GM12878 (cell line): ENCODE measurements around the gene NLGN3. TPM values are rescaled to one million over a fixed set of nuclear protein-coding genes. Genes with fewer than 3 reads are reported as not detected.

Source experiments
- ATAC-seq: fragments of 200-7000 bp; cut with Tn5 transposase; 3 replicates; pipeline ENCODE4 v1.9.1; 2020; ENCODE audit warnings: mild to moderate bottlenecking, moderate library complexity
- BruUV-seq: library from RNA; stranded (reverse); fragments of 400-500 nt; replicated peaks from 2 replicates; lab custom pipeline; 2021; lab: Mats Ljungman, UMichigan
- CTCF ChIA-PET: fragments of 300-600 bp; sonication (Branson Sonifier 250); formaldehyde crosslinking; extraction: SDS; loops from one replicate; lab custom pipeline; 2021; ENCODE audit warnings: inconsistent platforms; lab: Yijun Ruan, JAX
- POLR2A ChIA-PET: fragments of 350-600 bp; formaldehyde crosslinking; extraction: SDS; loops from one replicate; lab custom pipeline; 2021; ENCODE audit warnings: inconsistent platforms; lab: Charles Lee
- RAD21 ChIA-PET: fragments of 300-600 bp; sonication (Branson Sonifier 250); formaldehyde crosslinking; loops from one replicate; lab custom pipeline; 2023; ENCODE audit warnings: antibody characterized with exemption; ENCODE audit not compliant: unreplicated experiment; lab: Charles Lee
- SMC1A ChIA-PET: fragments of 300-600 bp; sonication (Branson Sonifier 250); formaldehyde crosslinking; loops from one replicate; lab custom pipeline; 2023; ENCODE audit not compliant: unreplicated experiment, uncharacterized antibody; lab: Charles Lee
- DNase-seq: peaks from one replicate; pipeline ENCODE4 v3.0.0-alpha.2; 2011; ENCODE audit warnings: low read depth, low spot score
- FAIRE-seq: peaks from 3 replicates; lab custom pipeline; 2011; peaks lifted over from hg19 to GRCh38; lab: Jason Lieb, UNC
- H2AFZ ChIP-seq: 2 replicates; pipeline ENCODE4 v1.6.0; 2011; ENCODE audit warnings: low read depth, low read length, control low read depth; ENCODE audit not compliant: control insufficient read depth
- H3K27ac ChIP-seq: 2 replicates; pipeline ENCODE4 v1.5.1; 2011; ENCODE audit warnings: control low read depth; ENCODE audit not compliant: control insufficient read depth, insufficient read depth
- H3K27me3 ChIP-seq, 2 experiments: replicated peaks in 1 of 2; 2 replicates each; pipeline versions ENCODE4 v1.6.0 to v1.6.1; 2011; ENCODE audit warnings: low read length in 1 of 2; ENCODE audit not compliant: control insufficient read depth in 2 of 2, insufficient read depth in 2 of 2
- H3K36me3 ChIP-seq, 2 experiments: 2 replicates each; pipeline ENCODE4 v1.5.1; 2011; ENCODE audit warnings: low read length in 1 of 2; ENCODE audit not compliant: control insufficient read depth in 2 of 2, insufficient read depth in 2 of 2
- H3K4me1 ChIP-seq: 2 replicates; pipeline ENCODE4 v1.6.1; 2011; ENCODE audit warnings: mild to moderate bottlenecking, low read length, moderate library complexity, mixed read lengths; ENCODE audit not compliant: control insufficient read depth, insufficient read depth
- H3K4me2 ChIP-seq: 2 replicates; pipeline ENCODE4 v1.6.0; 2011; ENCODE audit warnings: control low read depth; ENCODE audit not compliant: control insufficient read depth, insufficient read depth
- H3K4me3 ChIP-seq: fragments of 200-600 bp; sonication (generic); 2 replicates; pipeline ENCODE4 v1.5.1; 2016
- H3K79me2 ChIP-seq: 2 replicates; pipeline ENCODE4 v1.6.0; 2011; ENCODE audit warnings: low read length; ENCODE audit not compliant: control insufficient read depth, insufficient read depth
- H3K9ac ChIP-seq: 2 replicates; pipeline ENCODE4 v1.8.0; 2011; ENCODE audit warnings: low read length, control low read depth, mixed read lengths; ENCODE audit not compliant: control insufficient read depth, insufficient read depth
- H3K9me3 ChIP-seq: replicated peaks from 3 replicates; pipeline ENCODE4 v1.5.1; 2011; ENCODE audit warnings: mild to moderate bottlenecking, low read length; ENCODE audit not compliant: control insufficient read depth, insufficient read depth
- H4K20me1 ChIP-seq: 2 replicates; pipeline ENCODE4 v1.6.0; 2011; ENCODE audit not compliant: control insufficient read depth, insufficient read depth
- DPF2 ChIP-seq: fragments of 450-650 bp; IDR thresholded peaks from 2 replicates; pipeline ENCODE4 v1.6.1; 2017; ENCODE audit warnings: mild to moderate bottlenecking
- MAX ChIP-seq: IDR thresholded peaks from 2 replicates; pipeline ENCODE4 v1.6.1; 2012; ENCODE audit warnings: low read depth, low read length, improper control_type of control experiment
- MEF2B ChIP-seq: fragments of 450-650 bp; IDR thresholded peaks from 2 replicates; pipeline ENCODE4 v1.6.1; 2018; ENCODE audit warnings: mild to moderate bottlenecking, moderate library complexity; ENCODE audit not compliant: partially characterized antibody, poor library complexity, severe bottlenecking
- SMAD5 ChIP-seq: IDR thresholded peaks from 2 replicates; pipeline ENCODE4 v1.6.1; 2016; ENCODE audit warnings: antibody characterized with exemption, low read depth
- TCF3 ChIP-seq: IDR thresholded peaks from 2 replicates; pipeline ENCODE4 v1.6.1; 2012; ENCODE audit warnings: low read depth, mild to moderate bottlenecking, low read length, borderline replicate concordance; ENCODE audit not compliant: insufficient read depth
- YBX1 ChIP-seq: fragments of 450-650 bp; IDR thresholded peaks from 2 replicates; pipeline ENCODE4 v1.6.1; 2016; ENCODE audit warnings: antibody characterized with exemption
- ZBED1 ChIP-seq: IDR thresholded peaks from 2 replicates; pipeline ENCODE4 v1.6.1; 2016; ENCODE audit warnings: borderline replicate concordance
- ZNF384 ChIP-seq: IDR thresholded peaks from 2 replicates; pipeline ENCODE4 v1.6.1; 2012; ENCODE audit warnings: low read depth, mild to moderate bottlenecking, low read length, improper control_type of control experiment, borderline replicate concordance
- ZNF687 ChIP-seq: fragments of 450-650 bp; IDR thresholded peaks from 2 replicates; pipeline ENCODE4 v1.6.1; 2017; ENCODE audit warnings: mild to moderate bottlenecking, moderate library complexity
- WGBS: methylation state at CpG from one replicate; pipeline ENCODE4 v1.1.6; 2016; ENCODE audit warnings: low lambda C conversion rate; ENCODE audit not compliant: insufficient replicate concordance, insufficient coverage; ENCODE audit errors: missing lambda C conversion rate; 5-methylcytosine and 5-hydroxymethylcytosine counted together
- in situ Hi-C: fragments of 300-500 bp; cut with MboI; formaldehyde crosslinking; loops from 9 replicates; pipeline ENCODE4 v1.14.3; 2018; ENCODE audit warnings: mixed read lengths
- intact Hi-C: fragments of 100-400 bp; cut with micrococcal nuclease; formaldehyde crosslinking; loops from one replicate; pipeline ENCODE4 v1.14.2; 2022; ENCODE audit not compliant: unreplicated experiment
- polyA plus RNA-seq, 11 experiments: library from polyadenylated mRNA; depleted of rRNA in 4 of 11; unstranded in 6 of 11; stranded (reverse) in 5 of 11; fragments of >200 nt; fragmentation: Nextera tagmentation in 4 of 11; fragmentation: Illumina TruSeq in 1 of 11; extraction: Ambion mirVana in 4 of 11; extraction: Trizol in 1 of 11; gene quantifications; 1 replicate in 1 of 11; 2 replicates in 10 of 11; pipeline versions ENCODE4 v1.2.1 to v1.2.3, GENCODE V29; 2011 to 2016; ENCODE audit warnings: inconsistent platforms in 2 of 11, missing spikeins in 2 of 11, low read depth in 1 of 11
- total RNA-seq, 4 experiments: library from RNA; depleted of rRNA in 3 of 4; stranded (reverse); fragments of >200 nt in 3 of 4; fragmentation: Illumina TruSeq in 1 of 4; extraction: Trizol in 1 of 4; gene quantifications; 2 replicates each; pipeline versions ENCODE4 v1.2.1 to v1.2.3, GENCODE V29; 2013 to 2021
- TF ChIP-seq, protein P1 (sequence below): fragments of 450-650 bp; IDR thresholded peaks from 2 replicates; pipeline ENCODE4 v1.6.1; 2018; ENCODE audit warnings: mild to moderate bottlenecking, low read depth, moderate library complexity; ENCODE audit not compliant: partially characterized antibody
- TF ChIP-seq, protein P2 (sequence below): fragments of 450-650 bp; IDR thresholded peaks from 2 replicates; pipeline ENCODE4 v1.6.1; 2017; ENCODE audit warnings: mild to moderate bottlenecking

The NLGN3 gene
- total and polyA plus RNA-seq, 10 of the 15 experiments (the other 5 are each of a cell fraction or from before 2014, with no cell fraction given): 0.07 to 0.73 (median 0.28) TPM

DNA sequence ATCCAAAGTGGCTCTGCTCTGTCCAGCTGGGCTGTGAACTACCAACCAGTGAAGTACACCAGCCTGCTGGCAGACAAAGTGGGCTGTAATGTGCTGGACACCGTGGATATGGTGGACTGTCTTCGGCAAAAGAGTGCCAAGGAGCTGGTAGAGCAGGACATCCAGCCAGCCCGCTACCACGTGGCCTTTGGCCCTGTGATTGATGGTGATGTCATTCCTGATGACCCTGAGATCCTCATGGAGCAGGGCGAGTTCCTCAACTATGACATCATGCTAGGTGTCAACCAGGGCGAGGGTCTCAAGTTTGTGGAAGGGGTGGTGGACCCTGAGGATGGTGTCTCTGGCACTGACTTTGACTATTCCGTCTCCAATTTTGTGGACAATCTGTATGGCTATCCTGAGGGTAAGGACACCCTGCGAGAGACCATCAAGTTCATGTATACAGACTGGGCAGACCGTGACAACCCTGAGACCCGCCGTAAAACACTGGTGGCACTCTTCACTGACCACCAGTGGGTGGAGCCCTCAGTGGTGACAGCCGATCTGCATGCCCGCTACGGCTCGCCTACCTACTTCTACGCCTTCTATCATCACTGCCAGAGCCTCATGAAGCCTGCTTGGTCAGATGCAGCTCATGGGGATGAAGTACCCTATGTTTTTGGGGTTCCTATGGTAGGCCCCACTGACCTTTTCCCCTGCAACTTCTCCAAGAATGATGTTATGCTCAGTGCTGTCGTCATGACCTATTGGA lies 22.6 kb downstream of the NLGN3 start (continued):
- TF ChIP-seq ZNF687: no peak

DNA sequence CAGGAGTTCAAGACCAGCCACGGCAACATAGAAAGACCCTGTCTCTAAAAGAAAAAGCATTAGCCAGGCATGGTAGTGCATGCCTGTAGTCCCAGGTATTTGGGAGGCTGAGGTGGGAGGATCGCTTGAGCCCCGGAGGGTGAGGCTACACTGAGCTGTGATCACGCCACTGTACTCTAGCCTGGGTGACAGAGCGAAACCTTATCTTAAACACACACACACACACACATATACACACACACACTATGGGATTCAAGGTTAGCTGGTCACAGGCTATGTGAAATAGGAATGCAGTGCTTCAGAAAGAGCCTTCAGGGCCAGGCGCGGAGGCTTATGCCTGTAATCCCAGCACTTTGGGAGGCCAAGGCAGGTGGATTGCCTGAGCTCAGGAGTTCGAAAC lies 23.5 kb downstream of the NLGN3 start:
- Histone ChIP-seq H3K9ac (no peak overlapping the region), H3K4me2 (no peak overlapping the region), H3K9me3 (no peaks in the 10 kb centered on the region), H3K36me3 (no peaks in the 10 kb centered on the region; a peak in 2 of 4 replicates), H3K79me2 (no peaks in the 10 kb centered on the region), H2AFZ (no peak overlapping the region), H3K27ac (no peak overlapping the region), H3K4me1 (no peaks in the 10 kb centered on the region), H3K27me3 (no peaks in the 10 kb centered on the region), H4K20me1 (no peaks in the 10 kb centered on the region), H3K4me3 (no peak overlapping the region)
- ATAC-seq (no peak), FAIRE-seq (no peak), DNase-seq (no peak)
- SMC1A ChIA-PET: no interaction called here
- 74% methylated on average over 8 of the region's 8 CpGs for WGBS
- in situ Hi-C loops (no loop called here), intact Hi-C loops (no loop called here)
- POLR2A ChIA-PET: interaction anchor here (0.5 kb wide), 1 partner anchor 236 kb away, joined by 8 read pairs; no protein-coding TSS in a partner anchor
- BruUV-seq: no TSS peak
- RAD21 ChIA-PET: no interaction called here
- CTCF ChIA-PET: no interaction called here
- TF ChIP-seq ZNF384 (no peak), MEF2B (no peak), DPF2 (no peak), MAX (no peak), ZBED1 (no peak), YBX1 (no peak), SMAD5 (no peak), TCF3 (no peak)
- TF ChIP-seq, protein P1, sequence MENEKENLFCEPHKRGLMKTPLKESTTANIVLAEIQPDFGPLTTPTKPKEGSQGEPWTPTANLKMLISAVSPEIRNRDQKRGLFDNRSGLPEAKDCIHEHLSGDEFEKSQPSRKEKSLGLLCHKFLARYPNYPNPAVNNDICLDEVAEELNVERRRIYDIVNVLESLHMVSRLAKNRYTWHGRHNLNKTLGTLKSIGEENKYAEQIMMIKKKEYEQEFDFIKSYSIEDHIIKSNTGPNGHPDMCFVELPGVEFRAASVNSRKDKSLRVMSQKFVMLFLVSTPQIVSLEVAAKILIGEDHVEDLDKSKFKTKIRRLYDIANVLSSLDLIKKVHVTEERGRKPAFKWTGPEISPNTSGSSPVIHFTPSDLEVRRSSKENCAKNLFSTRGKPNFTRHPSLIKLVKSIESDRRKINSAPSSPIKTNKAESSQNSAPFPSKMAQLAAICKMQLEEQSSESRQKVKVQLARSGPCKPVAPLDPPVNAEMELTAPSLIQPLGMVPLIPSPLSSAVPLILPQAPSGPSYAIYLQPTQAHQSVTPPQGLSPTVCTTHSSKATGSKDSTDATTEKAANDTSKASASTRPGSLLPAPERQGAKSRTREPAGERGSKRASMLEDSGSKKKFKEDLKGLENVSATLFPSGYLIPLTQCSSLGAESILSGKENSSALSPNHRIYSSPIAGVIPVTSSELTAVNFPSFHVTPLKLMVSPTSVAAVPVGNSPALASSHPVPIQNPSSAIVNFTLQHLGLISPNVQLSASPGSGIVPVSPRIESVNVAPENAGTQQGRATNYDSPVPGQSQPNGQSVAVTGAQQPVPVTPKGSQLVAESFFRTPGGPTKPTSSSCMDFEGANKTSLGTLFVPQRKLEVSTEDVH: no peak
- TF ChIP-seq, protein P2, sequence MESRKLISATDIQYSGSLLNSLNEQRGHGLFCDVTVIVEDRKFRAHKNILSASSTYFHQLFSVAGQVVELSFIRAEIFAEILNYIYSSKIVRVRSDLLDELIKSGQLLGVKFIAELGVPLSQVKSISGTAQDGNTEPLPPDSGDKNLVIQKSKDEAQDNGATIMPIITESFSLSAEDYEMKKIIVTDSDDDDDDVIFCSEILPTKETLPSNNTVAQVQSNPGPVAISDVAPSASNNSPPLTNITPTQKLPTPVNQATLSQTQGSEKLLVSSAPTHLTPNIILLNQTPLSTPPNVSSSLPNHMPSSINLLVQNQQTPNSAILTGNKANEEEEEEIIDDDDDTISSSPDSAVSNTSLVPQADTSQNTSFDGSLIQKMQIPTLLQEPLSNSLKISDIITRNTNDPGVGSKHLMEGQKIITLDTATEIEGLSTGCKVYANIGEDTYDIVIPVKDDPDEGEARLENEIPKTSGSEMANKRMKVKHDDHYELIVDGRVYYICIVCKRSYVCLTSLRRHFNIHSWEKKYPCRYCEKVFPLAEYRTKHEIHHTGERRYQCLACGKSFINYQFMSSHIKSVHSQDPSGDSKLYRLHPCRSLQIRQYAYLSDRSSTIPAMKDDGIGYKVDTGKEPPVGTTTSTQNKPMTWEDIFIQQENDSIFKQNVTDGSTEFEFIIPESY: no peak
